ENCODE results near the gene IGF2BP3. TPM values are rescaled to one million over a fixed set of nuclear protein-coding genes. Genes with fewer than 3 reads are reported as not detected.
"Not testable (repeated sequence)": the region's sequence is repeated elsewhere in the genome, so short reads cannot be mapped to it uniquely, and the experiment has no call there.

The IGF2BP3 gene
- total RNA-seq, 4 donors from 2014 or later = 0.13 to 0.35 TPM; not detected in 2

DNA sequence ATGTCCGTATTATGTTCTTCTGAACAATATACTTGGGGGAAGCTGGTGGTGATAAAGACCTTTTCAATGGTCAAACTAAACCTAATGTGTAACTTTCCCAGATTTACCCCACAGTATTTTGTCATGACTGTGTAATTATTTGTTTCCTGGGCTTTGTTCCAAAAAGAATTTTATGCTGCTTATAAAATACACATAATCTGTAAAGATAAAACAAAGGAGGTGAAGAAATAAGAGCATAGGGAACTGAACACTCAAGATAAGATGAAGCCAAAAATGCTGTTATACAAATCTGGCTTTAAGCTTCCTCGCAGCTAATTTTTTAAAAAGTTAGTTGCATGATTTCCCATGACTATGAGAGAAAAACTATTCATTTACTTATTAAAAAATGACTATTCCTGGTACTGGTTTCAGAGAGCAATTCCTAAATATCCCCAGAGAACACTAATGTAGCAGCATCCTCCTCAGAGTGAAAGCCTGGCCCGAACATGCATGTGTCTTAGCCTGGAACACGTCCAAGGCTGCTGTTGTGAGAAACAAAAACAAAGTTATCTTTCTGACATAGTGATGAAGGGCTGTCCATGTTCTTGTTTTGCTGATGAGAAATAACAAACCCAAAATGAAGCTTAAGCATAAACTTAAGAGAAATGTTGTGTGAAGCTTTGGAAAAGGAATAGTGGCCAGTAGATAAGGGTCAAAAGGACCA lies 137.2 kb downstream of the IGF2BP3 start:
- WGBS, 2 donors (ENCODE audit: low coverage in 1 of 2) = 13 to 41% methylated on average over 4 of the region's 4 CpGs
- Histone ChIP-seq H3K9me3 (no peaks in the 10 kb centered on the region), H3K4me1 (peaks cover 0 to 37% (median 5%) of the 10 kb centered on the region in 3 donors), H3K27ac (peak overlapping the region in 3 of 4 donors; percentile 9 to 44 (median 12)), H3K36me3 (no peaks in the 10 kb centered on the region), H3K27me3 (no peaks in the 10 kb centered on the region), H3K4me3 (no peak overlapping the region)
- no peak for TF ChIP-seq POLR2A (IDR thresholded peaks at IDR 0.05)
- no peak for TF ChIP-seq EP300 (IDR thresholded peaks at IDR 0.05)
- TF ChIP-seq, protein P1, sequence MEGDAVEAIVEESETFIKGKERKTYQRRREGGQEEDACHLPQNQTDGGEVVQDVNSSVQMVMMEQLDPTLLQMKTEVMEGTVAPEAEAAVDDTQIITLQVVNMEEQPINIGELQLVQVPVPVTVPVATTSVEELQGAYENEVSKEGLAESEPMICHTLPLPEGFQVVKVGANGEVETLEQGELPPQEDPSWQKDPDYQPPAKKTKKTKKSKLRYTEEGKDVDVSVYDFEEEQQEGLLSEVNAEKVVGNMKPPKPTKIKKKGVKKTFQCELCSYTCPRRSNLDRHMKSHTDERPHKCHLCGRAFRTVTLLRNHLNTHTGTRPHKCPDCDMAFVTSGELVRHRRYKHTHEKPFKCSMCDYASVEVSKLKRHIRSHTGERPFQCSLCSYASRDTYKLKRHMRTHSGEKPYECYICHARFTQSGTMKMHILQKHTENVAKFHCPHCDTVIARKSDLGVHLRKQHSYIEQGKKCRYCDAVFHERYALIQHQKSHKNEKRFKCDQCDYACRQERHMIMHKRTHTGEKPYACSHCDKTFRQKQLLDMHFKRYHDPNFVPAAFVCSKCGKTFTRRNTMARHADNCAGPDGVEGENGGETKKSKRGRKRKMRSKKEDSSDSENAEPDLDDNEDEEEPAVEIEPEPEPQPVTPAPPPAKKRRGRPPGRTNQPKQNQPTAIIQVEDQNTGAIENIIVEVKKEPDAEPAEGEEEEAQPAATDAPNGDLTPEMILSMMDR (IDR thresholded peaks at IDR 0.05) = no peak
- no peak for TF ChIP-seq POLR2AphosphoS5 (IDR thresholded peaks at IDR 0.05)
- ATAC-seq = peak; percentile 37

DNA sequence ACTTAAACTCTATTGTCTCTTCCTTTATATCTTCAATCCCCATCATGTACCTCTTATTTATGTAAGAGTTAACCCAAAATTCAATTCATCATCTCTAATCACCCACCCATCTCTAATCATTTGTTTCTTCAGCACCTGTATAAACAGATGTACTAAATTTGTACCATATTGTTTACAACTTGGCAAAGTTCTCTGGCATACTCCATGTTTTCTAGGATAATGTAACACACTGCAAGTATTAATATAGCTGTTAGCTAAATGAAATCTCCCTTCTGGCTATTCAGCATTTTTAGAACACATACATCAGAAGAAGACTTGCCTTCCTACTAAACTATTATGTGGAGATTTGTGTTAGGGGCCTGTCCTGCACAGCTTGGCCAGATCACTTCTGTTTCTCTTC lies 138.1 kb downstream of the IGF2BP3 start:
- TF ChIP-seq POLR2AphosphoS5 (IDR thresholded peaks at IDR 0.05) (no peak), EP300 (IDR thresholded peaks at IDR 0.05) (no peak), POLR2A (IDR thresholded peaks at IDR 0.05) (no peak)
- TF ChIP-seq, protein P1 (IDR thresholded peaks at IDR 0.05) = no peak
- Histone ChIP-seq H3K9me3 (no peaks in the 10 kb centered on the region), H3K27ac (no peak overlapping the region), H3K27me3 (no peaks in the 10 kb centered on the region), H3K36me3 (no peaks in the 10 kb centered on the region), H3K4me3 (no peak overlapping the region), H3K4me1 (peaks cover 0 to 37% (median 5%) of the 10 kb centered on the region in 3 donors)
- no peak for ATAC-seq

DNA sequence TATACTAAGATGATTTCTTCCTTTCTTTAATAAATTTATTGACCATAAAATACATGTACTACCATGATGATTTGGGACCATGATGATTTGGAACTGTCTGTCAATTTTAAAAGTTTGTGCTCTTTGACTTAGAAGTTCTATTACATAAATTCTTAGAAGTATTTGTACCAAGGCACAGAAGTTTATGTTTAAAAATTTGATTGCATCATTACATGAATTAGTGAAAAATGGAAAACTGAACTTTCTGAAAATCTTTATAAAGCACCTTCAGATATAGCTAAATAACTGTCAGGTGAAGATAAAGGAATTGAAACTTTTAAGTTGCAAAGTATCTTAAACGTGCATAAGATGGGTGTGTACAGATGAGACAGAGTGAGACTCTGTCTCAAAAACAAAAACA lies 139.2 kb downstream of the IGF2BP3 start:
- H3K4me3 ChIP-seq = no peak overlapping the region
- peaks cover 0 to 37% (median 5%) of the 10 kb centered on the region in 3 donors for H3K4me1 ChIP-seq
- no peaks in the 10 kb centered on the region for H3K9me3 ChIP-seq
- H3K27me3 ChIP-seq = no peaks in the 10 kb centered on the region
- WGBS, 2 donors (ENCODE audit: low coverage in 1 of 2) = 90 to 93% methylated on average over 1 of the region's 1 CpG
- ATAC-seq = no peak
- H3K36me3 ChIP-seq = no peaks in the 10 kb centered on the region
- H3K27ac ChIP-seq = no peak overlapping the region
- TF ChIP-seq POLR2AphosphoS5 (IDR thresholded peaks at IDR 0.05) = no peak
- TF ChIP-seq, protein P1 (IDR thresholded peaks at IDR 0.05) = no peak

DNA sequence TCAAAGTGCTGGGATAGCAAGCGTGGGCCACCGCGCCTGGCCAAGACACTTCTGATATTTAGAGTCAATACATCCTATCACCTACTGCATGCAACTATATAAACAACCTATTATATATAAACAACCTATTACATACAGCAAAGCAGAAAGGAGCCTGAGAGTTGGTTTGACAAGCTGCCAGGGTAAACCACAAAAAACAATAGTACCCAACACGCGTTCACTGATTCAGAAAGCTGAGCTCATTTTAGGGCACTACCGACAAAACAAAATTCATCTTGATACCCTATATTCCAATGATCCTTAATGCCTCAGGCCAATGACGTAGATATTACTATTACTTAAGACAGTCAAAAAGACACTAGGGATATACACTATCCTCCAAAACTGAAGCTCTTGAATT lies 154.9 kb downstream of the IGF2BP3 start:
- no peak for ATAC-seq
- no peak for TF ChIP-seq EP300 (IDR thresholded peaks at IDR 0.05)
- TF ChIP-seq POLR2A (IDR thresholded peaks at IDR 0.05) = no peak
- TF ChIP-seq, protein P1 (IDR thresholded peaks at IDR 0.05) = no peak
- TF ChIP-seq POLR2AphosphoS5 (IDR thresholded peaks at IDR 0.05) = no peak
- H3K4me3 ChIP-seq = no peak overlapping the region
- no peaks in the 10 kb centered on the region for H3K9me3 ChIP-seq
- no peaks in the 10 kb centered on the region for H3K27me3 ChIP-seq
- H3K36me3 ChIP-seq = peaks cover 0 to 3% of the 10 kb centered on the region in 2 donors
- WGBS, 2 donors (ENCODE audit: low coverage in 1 of 2) = 87 to 100% methylated on average over 1 to 4 of the region's 7 CpGs
- H3K4me1 ChIP-seq = peaks cover 0 to 4% (median 0%) of the 10 kb centered on the region in 3 donors
- no peak overlapping the region for H3K27ac ChIP-seq

DNA sequence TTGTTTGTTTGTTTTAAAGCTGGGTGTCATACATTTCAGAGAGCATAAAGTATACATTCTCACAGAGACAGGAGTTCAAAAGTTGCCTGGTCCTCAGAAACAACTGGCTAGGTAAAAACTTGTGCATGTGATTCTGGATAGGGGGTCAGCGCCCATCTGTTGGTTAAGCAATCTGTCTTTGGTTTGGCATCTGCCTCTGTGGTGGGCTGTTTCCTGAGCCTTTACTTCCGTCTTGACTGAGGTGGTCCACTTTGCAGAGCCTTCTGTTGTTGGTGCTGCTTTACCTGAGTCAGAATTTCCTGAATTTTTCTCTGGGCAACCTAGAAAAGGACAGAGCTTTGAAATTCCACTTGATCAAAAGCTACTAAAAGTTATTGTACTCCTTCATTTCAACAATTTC lies 158.2 kb downstream of the IGF2BP3 start:
- WGBS, 2 donors (ENCODE audit: low coverage in 1 of 2) = 83% methylated on average over 2 of the region's 2 CpGs; no CpG with 5 or more reads in 1 of the 2 donors
- H3K36me3 ChIP-seq = peaks cover 0 to 35% of the 10 kb centered on the region in 2 donors

More for the DNA sequence above, 158.2 kb downstream of the IGF2BP3 start:
- H3K4me3 ChIP-seq, H3K9me3 ChIP-seq, H3K27ac ChIP-seq, H3K27me3 ChIP-seq, ATAC-seq, H3K4me1 ChIP-seq: not testable (repeated sequence)

Data from gastroesophageal sphincter (tissue), 4 donors.